GM19395 (cell line): ENCODE measurements around the gene HAND1.
A peak's percentile ranks its signal among the peaks of the same experiment; 100 is the strongest.

Source experiments
- ATAC-seq: cut with Tn5 transposase; IDR thresholded peaks from one replicate; pipeline ENCODE4 v1.9.1; 2021; ENCODE audit warnings: mild to moderate bottlenecking, moderate library complexity; ENCODE audit not compliant: unreplicated experiment

The HAND1 gene

DNA sequence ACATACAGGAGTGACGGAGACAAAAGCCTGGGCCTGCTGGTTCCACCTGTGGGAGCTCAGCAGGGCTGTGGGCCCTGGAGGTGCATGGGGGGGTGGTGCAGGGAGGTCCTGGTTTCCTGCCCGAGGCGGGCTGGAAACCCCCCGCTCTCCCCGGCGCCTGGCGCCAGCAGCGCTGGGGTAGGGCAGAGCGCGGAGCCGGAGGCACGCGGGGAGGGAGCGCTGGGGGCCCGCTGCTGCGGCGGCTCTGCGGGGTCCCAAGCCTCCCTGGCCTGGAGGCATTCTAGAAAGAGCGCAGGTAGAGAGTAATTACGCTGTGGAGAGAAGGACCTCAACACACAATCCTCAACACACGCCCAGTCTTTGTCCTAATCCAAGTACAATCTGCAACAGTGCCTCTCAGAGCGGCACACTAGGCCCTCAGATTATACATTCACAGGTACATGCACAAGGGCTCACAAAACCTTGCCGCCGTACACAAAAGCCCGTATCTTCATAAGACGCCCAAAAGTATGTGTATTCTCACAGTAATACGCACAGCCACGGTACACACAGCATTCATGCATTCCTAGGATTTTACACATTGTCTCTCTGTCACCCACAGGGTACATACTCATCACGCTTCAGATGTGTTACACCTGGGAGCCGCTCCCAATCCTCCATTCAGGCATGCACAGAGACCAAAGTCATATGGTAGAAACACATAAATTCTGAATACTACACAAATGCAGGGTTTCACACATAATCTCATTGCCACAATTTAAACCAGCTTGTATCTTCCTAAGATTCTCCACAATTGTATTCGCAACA is 2.1 kb upstream of the HAND1 start:
- ATAC-seq, result no peak

DNA sequence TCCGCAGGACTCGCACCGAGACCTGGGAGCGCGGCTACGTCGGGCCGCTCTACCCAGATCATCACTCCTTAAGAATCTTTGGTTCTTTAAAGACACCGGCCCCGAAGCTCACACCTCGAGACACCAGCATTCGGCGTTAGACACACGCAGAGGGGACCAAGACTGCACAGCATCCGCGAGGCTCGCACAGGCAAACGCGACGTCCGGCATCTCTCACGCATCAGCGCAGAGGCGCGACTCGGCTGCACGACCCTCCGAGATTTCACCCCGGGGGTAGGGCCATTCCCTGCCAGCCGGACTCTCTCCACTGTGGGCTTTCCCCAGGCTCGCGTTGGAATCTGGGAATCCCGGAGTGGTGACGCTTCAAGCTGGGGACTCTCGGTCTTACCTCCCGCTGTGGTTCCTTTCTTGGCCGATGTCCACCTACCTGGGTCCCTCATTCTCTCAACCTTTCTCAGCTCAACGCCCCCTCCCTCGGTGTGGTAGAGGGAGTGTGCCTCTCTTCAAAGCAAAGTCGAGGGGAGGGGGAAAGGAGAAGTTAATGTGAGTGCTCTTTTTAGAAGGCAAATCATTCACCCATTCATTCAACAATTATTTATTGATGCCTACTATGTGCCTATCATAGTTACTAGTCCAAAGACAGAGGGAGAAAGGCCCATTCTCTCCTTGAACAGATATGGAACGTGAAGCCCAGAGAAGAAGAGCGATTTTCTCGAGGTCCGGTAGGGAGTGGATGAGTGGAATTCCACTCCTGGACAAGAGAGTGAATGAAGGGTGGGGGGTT is 1.3 kb upstream of the HAND1 start:
- no peak for ATAC-seq

DNA sequence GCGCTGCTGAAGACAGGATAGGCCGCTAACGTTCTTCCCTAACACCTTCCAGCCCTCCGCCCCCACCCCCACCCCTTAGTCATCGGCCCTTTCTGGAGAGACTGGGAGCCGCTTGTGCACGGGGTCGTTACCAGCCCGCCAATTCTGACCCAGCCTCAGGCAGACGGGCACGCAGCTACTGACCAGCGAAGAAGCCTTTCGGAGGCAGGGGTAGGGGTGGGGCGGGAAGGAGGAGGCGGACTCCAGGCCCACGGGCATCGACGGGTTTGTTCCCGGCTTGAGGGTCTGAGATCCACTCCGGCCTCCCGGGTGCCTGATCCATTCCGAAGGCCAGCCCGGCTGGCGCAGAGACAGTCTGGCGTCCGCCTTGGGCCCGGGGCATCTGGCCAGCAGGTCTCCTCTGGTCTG is 729 bp upstream of the HAND1 start:
- ATAC-seq, result no peak

DNA sequence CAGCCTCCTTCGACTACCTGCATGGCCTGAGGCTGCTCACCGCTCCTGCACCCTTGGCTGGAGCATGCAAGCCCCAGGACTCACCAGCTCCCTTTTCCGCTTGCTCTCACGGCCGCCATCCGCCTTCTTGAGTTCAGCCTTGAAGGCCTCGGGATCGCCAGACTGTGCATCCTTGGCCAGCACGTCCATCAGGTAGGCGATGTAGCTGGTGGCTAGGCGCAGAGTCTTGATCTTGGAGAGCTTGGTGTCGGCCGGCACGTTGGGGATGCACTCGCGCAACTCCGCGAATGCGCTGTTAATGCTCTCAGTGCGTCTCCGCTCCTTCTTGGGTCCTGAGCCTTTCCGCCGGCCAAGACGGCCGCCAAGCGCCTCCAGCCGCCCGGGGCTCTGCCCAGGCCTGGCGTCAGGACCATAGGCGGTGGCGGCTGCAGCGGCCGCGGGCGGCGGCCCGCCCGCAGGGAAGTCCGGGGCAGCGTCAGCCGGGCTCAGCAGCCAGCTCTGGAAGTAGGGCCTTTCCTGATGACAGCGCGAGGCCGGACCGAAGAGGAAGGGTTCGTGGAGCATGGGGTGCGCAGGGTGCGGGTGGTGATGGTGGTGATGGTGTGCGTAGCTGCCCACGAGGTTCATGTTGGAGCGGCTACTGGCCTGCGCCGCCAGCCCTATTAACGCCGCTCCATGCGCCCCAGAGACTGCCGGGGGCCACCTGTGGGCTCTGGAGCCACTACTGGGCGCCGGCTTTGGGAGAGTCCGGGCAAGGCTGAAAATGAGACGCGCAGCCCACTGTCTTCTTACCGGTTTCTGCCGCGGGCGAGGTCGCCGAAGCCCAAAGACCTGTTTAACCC is 424 bp downstream of the HAND1 start:
- no peak for ATAC-seq

DNA sequence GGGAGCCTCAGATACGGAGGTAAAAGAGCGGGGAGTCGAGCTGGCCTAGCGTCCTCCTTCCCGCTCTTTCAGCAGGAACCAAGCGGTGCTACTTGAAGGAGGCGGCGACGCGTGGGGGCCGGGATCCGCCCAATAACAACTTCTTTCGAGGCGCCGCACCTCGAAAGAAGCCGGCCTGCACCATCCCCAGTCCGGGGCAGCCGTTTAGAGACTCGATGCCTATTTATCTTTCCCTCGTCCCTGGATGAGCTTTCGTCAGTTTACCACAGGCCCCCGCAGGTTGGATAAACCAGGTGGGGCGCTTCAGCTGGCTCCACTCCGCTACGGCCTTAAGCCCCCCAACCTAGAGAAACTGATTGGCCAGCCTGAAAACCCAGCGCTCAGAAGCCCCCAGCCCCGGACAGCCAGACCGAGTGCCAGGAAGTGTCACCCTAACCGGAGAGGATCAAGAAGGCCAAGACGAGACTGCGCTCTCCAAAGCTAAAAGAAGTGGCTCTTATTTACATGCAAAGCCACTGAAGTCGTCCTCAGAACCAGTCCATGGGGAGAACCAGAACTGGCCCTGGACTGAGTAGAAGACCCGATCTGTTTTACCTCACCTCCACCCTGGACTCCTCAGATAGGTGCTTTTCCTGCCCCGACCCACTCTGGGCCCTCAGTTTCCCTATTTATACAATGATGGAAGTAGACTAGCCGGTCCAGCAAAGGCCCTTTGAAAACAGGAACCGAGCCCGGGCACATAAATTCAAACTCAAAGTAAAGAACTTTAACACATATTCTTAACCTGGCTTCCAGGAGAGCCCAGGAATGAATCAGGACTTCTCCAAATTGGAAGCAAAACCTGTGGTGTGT is 1.4 kb downstream of the HAND1 start:
- ATAC-seq, result no peak

DNA sequence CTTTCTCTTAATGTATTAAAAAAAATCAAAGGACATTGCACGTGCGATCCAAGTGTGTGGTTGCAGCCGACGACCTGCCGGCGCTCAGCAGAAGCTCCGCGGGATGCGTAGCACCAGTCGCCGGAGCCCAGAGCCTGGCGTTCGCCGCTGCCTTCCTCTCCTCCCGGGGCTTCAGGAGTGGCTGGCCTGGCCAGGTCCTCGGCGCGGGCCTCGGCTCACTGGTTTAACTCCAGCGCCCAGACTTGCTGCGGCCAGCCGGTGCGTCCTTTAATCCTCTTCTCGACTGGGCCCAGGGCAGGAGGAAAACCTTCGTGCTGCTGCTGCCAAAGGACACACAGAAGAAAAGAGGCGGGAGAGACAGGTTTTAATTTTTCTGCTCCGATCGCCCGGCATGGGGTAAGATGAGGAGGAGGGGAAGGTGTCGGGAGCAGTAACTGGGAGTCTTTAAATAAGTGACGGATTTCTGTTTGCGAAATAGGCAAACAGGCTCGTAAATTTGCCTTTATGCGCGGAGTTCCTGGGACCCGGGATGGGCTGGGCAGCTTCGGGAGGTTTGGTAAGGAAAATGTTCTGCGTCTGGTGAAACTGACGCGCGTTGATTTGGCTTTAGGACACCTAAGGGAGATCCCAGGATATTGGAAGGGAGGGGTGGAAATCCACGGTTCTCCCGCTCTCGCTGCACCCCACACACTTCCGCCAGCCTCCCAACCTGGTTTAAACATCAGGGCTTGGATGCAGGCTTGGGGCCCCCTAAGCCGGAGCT is 2.3 kb downstream of the HAND1 start:
- ATAC-seq, result no peak

DNA sequence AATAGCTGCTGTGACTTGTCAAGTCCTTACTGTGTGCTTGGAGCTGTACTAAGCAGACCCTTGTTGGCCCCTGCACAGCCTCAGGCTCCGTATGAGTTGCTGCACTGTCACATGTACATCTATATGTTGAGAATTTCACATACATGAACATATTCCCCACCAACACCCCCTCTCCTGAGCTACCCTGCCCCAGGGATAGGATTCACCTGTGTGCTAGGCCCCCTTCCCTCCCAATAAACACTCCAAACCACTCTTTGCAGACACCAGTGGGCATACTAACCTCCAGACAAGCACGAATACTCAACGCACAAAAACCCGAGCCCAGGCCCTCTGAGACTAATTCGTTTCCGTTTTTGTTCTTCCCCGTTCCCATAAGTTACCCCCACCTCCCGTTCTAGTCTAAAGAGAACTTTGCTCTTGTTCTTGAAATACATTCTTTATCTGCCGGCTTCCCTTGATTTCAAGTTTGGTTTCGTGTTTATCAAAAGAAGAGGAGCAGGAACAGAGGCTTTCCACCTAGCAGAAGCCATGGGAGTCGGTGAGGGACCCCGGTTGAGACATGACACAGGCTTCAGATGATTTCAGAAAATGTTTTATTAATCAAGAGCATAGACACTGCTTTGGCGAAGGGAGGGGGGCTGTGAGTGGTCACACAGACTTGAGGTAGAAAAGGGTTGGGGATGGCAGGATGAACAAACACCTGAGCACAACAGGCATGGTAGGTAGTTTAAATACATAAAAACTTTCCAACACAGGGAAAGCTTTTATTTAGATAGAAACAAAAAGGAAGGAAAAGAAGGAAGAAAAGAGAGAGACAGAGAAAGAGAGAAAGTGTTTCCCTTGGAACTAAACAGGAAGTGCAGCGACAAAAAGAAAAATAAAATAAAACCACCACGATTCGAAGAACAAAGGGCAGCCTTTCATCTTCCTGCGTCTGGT is 3.4 kb downstream of the HAND1 start:
- no peak for ATAC-seq

DNA sequence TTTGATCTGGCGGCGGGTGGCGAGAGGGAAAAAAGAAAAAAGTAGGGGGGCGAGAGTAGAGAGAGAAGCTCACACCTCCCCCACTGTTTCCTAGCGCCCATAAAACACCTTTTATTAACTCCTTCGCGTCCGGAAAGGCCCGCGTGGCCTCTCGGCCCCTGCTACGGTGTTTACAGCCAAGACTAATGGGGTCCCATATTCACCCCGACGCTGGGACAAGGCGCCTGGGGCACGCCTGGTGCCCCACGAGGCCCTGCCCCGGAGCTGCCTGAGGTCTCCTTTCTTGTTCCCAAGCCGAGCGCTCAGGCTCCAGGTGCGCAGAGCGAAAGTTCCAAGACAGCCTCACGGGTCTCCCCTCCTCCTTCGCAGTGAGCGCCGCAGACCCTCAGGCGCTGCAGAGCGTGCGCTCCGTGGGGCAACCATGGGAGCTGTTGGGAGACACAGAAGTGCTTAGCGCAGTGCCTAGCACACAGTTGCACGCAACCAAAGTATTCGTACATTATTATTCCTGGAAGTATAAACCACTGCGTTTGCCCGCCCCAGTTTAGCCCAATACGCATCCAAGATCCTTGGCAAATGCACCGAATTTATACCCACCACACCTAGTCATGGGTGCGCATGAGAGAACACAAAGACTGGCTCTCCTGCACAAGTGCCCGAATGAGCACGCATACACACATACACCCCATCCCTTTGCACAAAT is 4.3 kb downstream of the HAND1 start:
- ATAC-seq, result no peak

DNA sequence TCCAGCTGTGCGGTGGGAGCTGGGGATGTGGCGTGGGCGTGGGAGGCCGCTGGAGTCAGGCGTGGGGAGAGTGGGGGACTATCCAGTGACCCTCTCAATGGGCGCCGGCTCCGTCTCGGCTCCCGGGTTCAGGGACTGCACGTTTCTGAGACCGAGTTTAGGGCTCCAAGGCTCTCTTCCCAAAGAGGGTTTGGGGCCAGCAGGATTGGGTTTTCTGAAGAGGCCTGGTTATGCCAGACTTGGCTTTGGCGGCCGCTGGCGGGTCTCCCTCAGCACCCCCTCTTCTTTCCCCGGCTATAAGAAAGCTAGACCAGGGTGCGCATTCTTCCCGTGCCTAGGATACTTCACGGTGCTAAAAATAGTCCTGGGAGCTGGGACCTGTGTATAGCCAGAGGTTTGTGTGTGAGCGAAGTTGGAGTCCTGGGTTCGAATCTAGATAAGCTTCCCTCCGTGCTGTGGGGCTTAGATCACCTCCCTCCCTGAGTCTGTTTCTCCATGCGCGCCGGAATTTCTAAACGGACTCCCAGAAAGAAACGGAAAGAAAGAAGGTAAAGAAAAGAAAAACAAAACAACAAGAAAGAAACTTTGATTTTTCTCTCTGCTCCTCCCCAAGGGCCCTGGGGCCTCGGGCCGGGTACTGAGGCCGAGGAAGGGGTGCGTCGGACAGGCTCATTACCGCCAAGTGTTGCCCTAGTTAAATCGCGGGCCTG is 5.0 kb downstream of the HAND1 start:
- no peak for ATAC-seq

DNA sequence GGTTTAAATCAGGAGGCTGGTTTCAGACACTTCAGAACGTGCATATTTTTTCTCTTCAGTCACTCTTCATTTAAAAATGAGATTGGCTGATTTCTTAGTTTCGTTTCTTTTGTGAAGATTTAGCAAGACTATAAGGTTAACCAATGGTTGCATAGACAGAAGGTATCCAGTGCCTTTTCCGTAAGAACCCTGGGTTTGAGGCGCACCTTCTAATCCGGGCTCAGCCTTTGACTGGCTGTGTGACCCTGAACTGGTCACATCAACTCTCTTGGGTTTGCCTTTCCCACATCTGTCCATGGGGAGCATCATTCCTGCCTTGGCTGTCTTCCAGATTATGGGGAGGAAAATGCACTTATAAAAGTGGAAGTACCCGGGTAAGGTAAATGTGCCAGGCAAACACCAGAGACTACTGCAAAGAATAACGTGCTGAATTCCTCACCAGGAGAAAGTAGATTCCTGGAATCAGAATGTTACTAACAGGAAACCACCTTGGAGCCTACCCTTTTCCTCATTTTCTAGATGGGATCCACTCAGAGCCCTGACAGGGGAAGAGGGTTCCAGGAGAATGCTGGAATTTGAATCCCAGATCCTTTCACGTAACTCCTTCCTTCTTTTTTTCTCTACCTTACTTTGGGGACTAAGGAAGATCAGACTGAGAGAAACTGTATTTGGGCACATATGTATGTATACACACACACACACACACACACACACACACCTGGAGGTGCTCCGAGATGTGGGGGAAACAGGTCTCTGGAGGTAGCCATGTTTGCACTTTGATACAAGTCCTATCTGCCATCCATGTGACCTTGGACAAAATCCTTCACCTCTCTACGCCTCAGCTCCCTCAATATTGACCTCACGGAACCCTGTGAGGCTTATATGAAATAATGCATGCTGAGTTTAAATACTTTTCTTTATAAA is 6.8 kb downstream of the HAND1 start:
- no peak for ATAC-seq

DNA sequence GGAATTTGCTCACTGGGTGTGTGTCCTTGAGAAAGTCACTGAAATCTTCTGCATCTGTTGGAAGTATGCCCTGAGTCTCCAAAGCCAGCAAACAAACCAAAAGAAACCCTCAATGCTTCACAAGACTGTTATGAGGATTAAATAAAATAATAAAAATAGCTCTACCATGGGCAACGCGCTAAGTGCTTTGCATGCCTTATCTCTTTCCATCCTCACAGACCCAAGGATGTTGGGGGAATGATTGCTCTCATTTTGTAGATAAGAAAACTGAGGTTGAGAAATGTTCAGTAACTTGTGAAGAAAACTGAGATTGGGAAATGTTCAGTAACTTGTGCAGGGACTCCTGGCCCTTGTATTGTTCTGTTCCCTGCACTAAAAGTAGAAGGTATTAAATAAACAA is 7.9 kb downstream of the HAND1 start:
- ATAC-seq, result no peak

DNA sequence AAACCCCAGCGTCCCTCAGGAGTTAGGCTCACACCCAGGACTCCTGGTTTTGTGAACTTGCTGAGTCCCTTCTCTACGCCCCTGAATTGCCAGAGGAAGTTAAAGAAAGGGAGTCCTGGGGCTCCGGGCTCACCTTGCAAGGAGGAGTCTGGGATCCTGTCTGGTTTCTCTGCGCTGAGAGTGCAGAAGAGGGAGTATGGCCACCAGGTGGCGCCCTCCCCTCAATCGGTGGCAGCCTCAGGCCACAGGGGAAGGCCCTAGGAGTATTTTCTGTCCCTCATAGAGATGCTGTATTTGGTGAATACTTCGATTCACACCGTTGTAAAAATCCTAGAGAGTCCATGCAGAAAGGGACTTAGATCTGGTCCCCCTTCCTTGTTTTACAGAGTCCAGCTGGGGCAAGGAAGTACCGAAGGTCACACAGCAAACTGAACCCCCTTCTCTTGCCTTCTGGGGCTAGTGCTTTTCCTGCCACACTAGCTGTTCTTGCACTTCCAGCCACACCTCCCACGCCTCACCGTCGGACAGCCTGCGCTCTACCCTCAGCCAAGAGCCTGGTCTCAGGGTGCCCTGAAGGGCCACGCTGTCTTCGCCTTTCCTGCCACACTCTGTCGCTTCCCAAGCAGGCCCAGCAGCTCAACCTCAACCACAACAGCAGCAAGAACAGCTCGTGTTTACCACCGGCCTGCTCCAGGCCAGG is 10.2 kb downstream of the HAND1 start:
- ATAC-seq, result peak; percentile 98

DNA sequence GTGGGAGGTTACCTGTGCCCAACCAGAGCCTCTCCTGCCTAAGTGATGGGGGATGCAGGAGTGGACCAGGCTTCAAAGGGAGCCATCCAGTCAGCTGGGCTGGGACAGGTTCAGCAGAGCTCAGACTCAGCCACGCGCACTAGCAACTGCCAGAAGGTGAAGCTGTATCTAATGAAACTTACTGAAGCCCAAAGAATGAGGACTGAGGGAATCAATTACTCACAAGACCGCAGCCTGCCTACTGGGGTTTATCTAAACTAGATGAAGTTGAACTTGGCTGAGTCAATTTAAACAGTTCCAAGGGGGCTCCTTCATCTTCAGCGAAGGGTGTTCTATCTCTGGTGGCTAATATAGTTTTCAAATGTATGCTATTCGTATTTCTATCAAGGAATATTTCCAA is 11.4 kb downstream of the HAND1 start:
- no peak for ATAC-seq

DNA sequence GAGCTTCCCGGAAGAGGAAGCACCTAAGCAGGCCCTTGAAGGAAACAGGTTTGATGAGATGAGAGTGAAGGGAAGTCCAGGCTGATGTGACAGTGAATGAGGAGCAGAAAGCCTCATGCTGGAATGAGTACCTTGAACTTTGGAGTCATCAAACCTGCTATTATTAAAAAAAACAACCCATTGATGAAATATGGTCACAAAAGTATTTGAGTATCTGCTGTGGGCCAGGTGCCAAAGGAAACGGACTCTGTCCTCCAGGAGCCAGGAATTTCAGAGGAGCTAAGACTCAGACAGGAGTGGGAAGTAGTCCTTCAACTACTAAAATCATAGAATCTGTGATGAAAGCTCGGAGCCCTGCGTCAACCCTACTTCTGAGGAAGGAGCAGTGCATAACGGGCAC is 11.9 kb downstream of the HAND1 start:
- ATAC-seq, result no peak

DNA sequence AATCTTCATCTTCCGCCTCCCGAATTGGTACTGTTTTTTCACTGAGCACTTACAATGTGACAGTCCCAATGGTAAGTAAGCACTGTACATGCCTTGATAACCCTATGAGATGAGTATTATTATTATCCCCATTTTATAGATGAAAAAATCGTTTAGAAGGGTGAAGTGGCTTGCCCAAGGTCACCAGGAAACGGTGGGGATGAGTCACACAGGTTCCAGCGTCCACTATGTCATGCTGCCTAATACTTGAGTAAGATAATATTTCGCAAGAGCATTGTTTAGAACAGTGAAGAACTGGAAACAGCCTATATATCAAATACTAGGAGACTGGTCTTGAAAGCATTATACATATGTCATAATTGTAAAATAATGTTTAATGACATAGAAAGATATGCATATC is 12.9 kb downstream of the HAND1 start:
- ATAC-seq, result no peak

DNA sequence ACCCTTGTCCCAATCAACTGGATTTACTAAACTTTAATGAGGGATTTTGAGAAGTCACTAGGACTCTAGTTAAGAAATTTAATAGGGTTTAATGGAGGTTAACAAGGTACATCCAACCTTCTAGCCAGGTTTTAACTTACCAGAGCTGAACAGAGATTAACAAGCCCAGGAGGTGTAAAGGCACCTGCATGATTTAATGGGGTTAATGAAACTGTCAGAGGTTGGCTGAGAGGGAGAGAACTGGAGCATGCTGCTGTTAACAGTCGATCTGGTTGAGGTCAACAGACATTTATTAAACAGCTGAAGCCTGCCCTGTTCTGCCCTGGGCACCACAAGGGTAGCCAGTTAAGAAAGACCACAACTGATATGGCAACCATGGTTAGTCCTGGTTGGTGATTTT is 13.6 kb downstream of the HAND1 start:
- ATAC-seq, result no peak
